HG02623 (cell line): Measurements from ENCODE around the gene ALDH18A1.
A peak's percentile ranks its signal among the peaks of the same experiment; 100 is the strongest.
"Not testable (repeated sequence)": the region's sequence is repeated elsewhere in the genome, so short reads cannot be mapped to it uniquely, and the experiment has no call there.

Experiments
- ATAC-seq: cut with Tn5 transposase; IDR thresholded peaks from one replicate; pipeline ENCODE4 v1.9.1; 2021; ENCODE audit warnings: moderate library complexity; ENCODE audit not compliant: unreplicated experiment

ALDH18A1 gene

GRCh38 chr10:95656291-95657164 lies at the start of gene ALDH18A1:
Gene ALDH18A1 (minus strand): TSS chr10:95656711. CDS start chr10:95653377, 3,334 bp downstream.
- ATAC-seq: peak; percentile 82

- ATAC-seq: no peak
These were observed 41.9 kb upstream of the ALDH18A1 start for GRCh38 chr10:95698415-95698814.

GRCh38 chr10:95697429-95697828 lies 40.9 kb upstream of the ALDH18A1 start:
- ATAC-seq: no peak

GRCh38 chr10:95694665-95695064 lies 38.2 kb upstream of the ALDH18A1 start:
- no peak for ATAC-seq

GRCh38 chr10:95693668-95694534 lies 37.4 kb upstream of the ALDH18A1 start, which contains the start of gene TCTN3:
Gene TCTN3 (minus strand): TSS chr10:95693927. CDS start chr10:95693899, 28 bp downstream.
- peak; percentile 98 for ATAC-seq

GRCh38 chr10:95693071-95693667 lies 36.7 kb upstream of the ALDH18A1 start:
- ATAC-seq: no peak

GRCh38 chr10:95691281-95691680 lies 34.8 kb upstream of the ALDH18A1 start:
- ATAC-seq: no peak

GRCh38 chr10:95688648-95689047 lies 32.1 kb upstream of the ALDH18A1 start:
- no peak for ATAC-seq

- ATAC-seq: no peak
These were observed 27.5 kb upstream of the ALDH18A1 start for GRCh38 chr10:95683966-95684365.

- ATAC-seq: no peak
These were observed 19.0 kb upstream of the ALDH18A1 start for GRCh38 chr10:95675403-95676116.

- ATAC-seq: no peak
These were observed 18.1 kb upstream of the ALDH18A1 start for GRCh38 chr10:95674643-95675042.

GRCh38 chr10:95672641-95673040 lies 16.1 kb upstream of the ALDH18A1 start:
- not testable (repeated sequence) for ATAC-seq

GRCh38 chr10:95664543-95664942 lies 8.0 kb upstream of the ALDH18A1 start:
- ATAC-seq: no peak

GRCh38 chr10:95663496-95663895 lies 7.0 kb upstream of the ALDH18A1 start:
- ATAC-seq: no peak

GRCh38 chr10:95661818-95662217 lies 5.3 kb upstream of the ALDH18A1 start:
- no peak for ATAC-seq

GRCh38 chr10:95660283-95660682 lies 3.8 kb upstream of the ALDH18A1 start:
- no peak for ATAC-seq

GRCh38 chr10:95657250-95657649 lies 739 bp upstream of the ALDH18A1 start:
- no peak for ATAC-seq

GRCh38 chr10:95655571-95656290 lies 780 bp downstream of the ALDH18A1 start:
- peak; percentile 8 for ATAC-seq

- ATAC-seq: no peak
These were observed 2.6 kb downstream of the ALDH18A1 start for GRCh38 chr10:95653895-95654294.
